HepG2 (cell line): Measurements from ENCODE around the gene CXADR. TPM values are rescaled to one million over a fixed set of nuclear protein-coding genes. Genes with fewer than 3 reads are reported as not detected.
A peak's percentile ranks its signal among the peaks of the same experiment; 100 is the strongest.
"Not testable (repeated sequence)": the region's sequence is repeated elsewhere in the genome, so short reads cannot be mapped to it uniquely, and the experiment has no call there.

Experiments used
- ATAC-seq: fragments of 200-7000 bp; cut with Tn5 transposase; 3 replicates; pipeline ENCODE4 v1.9.1; 2020; ENCODE audit warnings: mild to moderate bottlenecking, moderate library complexity
- BruUV-seq: library from RNA; stranded (reverse); fragments of 400-500 nt; replicated peaks from 2 replicates; lab custom pipeline; 2021; lab: Mats Ljungman, UMichigan
- CTCF ChIA-PET: fragments of 300-600 bp; formaldehyde crosslinking; extraction: SDS; loops from one replicate; lab custom pipeline; 2021; ENCODE audit warnings: low total read pairs, inconsistent platforms, low intra/inter-chr PET ratio; lab: Yijun Ruan, JAX
- POLR2A ChIA-PET: fragments of 350-600 bp; sonication (Branson Sonifier 250); formaldehyde crosslinking; loops from one replicate; lab custom pipeline; 2020; ENCODE audit warnings: antibody characterized with exemption, inconsistent platforms; lab: Yijun Ruan, JAX
- DNase-seq: peaks from one replicate; pipeline ENCODE4 v3.0.0-alpha.2; 2015; ENCODE audit warnings: low spot score
- FAIRE-seq: peaks from 3 replicates; lab custom pipeline; 2011; peaks lifted over from hg19 to GRCh38; lab: Jason Lieb, UNC
- H2AFZ ChIP-seq: one replicate; pipeline ENCODE4 v1.6.1; 2011; ENCODE audit warnings: low read length, inconsistent platforms
- H3K27ac ChIP-seq: fragments of 300-600 bp; 3 replicates; pipeline ENCODE4 v1.8.0; 2011; ENCODE audit warnings: mixed run types, mild to moderate bottlenecking, mixed read lengths, low read length, inconsistent platforms; ENCODE audit not compliant: insufficient read depth; ENCODE audit errors: extremely low read length
- H3K27me3 ChIP-seq, 2 experiments: fragments of 200-600 bp in 1 of 2; 2 replicates in 1 of 2; 3 replicates in 1 of 2; pipeline versions ENCODE4 v1.6.0 to v1.8.0; 2011; ENCODE audit warnings: low read length in 2 of 2, mild to moderate bottlenecking in 2 of 2, moderate library complexity in 2 of 2, inconsistent platforms in 1 of 2; ENCODE audit not compliant: insufficient read depth in 2 of 2, control insufficient read depth in 1 of 2
- H3K36me3 ChIP-seq, 2 experiments: fragments of 200-600 bp in 1 of 2; replicated peaks in 1 of 2; 2 replicates in 1 of 2; 3 replicates in 1 of 2; pipeline versions ENCODE4 v1.5.1 to v1.8.0; 2011; ENCODE audit warnings: low read length in 2 of 2, inconsistent platforms in 1 of 2; ENCODE audit not compliant: insufficient read depth in 2 of 2, control insufficient read depth in 1 of 2
- H3K4me1 ChIP-seq: 2 replicates; pipeline ENCODE4 v1.5.1; 2012; ENCODE audit warnings: low read length, inconsistent platforms; ENCODE audit not compliant: insufficient read depth
- H3K4me2 ChIP-seq: 2 replicates; pipeline ENCODE4 v1.6.0; 2011; ENCODE audit warnings: low read depth, low read length, inconsistent platforms
- H3K4me3 ChIP-seq, 3 experiments: fragments of 200-600 bp in 1 of 3; sonication (generic), shearing (Covaris generic) in 1 of 3; replicated peaks in 1 of 3; 2 replicates each; pipeline ENCODE4 v1.5.1; 2011 to 2016; ENCODE audit warnings: low read length in 3 of 3, inconsistent platforms in 2 of 3, low read depth in 2 of 3, mild to moderate bottlenecking in 2 of 3, control low read depth in 1 of 3, mixed read lengths in 1 of 3; ENCODE audit not compliant: insufficient read depth in 1 of 3
- H3K79me2 ChIP-seq: one replicate; pipeline ENCODE4 v1.6.1; 2011; ENCODE audit warnings: low read length, inconsistent platforms; ENCODE audit not compliant: insufficient read depth
- H3K9ac ChIP-seq: 2 replicates; pipeline ENCODE4 v1.6.0; 2011; ENCODE audit warnings: mild to moderate bottlenecking, low read depth, low read length, inconsistent platforms; ENCODE audit not compliant: insufficient read depth
- H3K9me3 ChIP-seq: 2 replicates; pipeline ENCODE4 v1.5.1; 2012; ENCODE audit warnings: mild to moderate bottlenecking, low read length
- H4K20me1 ChIP-seq: 2 replicates; pipeline ENCODE4 v1.6.0; 2011; ENCODE audit warnings: inconsistent platforms, mild to moderate bottlenecking, low read length, moderate library complexity; ENCODE audit not compliant: insufficient read depth
- AKNA ChIP-seq: sonication (generic); formaldehyde crosslinking; IDR thresholded peaks from 2 replicates; pipeline ENCODE4 v1.4.0; 2020; ENCODE audit warnings: missing genetic modification reagents, borderline replicate concordance
- ATF3 ChIP-seq: sonication (generic); formaldehyde crosslinking; IDR thresholded peaks from 2 replicates; pipeline ENCODE4 v1.4.0; 2020; ENCODE audit warnings: missing genetic modification reagents
- MAFK ChIP-seq, 2 experiments: IDR thresholded peaks in 1 of 2; conservative IDR thresholded peaks in 1 of 2; 2 replicates each; pipeline ENCODE4 v1.6.1; 2011; ENCODE audit warnings: improper control_type of control experiment in 2 of 2, low read length in 2 of 2
- PAF1 ChIP-seq: IDR thresholded peaks from 2 replicates; pipeline ENCODE4 v1.6.1; 2016; ENCODE audit warnings: missing genetic modification reagents, missing compliant biosample characterization
- RERE ChIP-seq: IDR thresholded peaks from 2 replicates; pipeline ENCODE4 v1.6.1; 2016; ENCODE audit warnings: low read depth, missing genetic modification reagents, missing compliant biosample characterization
- SIX1 ChIP-seq: sonication (generic); formaldehyde crosslinking; IDR thresholded peaks from 2 replicates; pipeline ENCODE4 v1.4.0; 2020; ENCODE audit warnings: missing genetic modification reagents, borderline replicate concordance
- SMAD3 ChIP-seq: sonication (generic); formaldehyde crosslinking; IDR thresholded peaks from 2 replicates; pipeline ENCODE4 v1.4.0; 2020; ENCODE audit warnings: missing genetic modification reagents
- ZNF468 ChIP-seq: sonication (generic); formaldehyde crosslinking; IDR thresholded peaks from 2 replicates; pipeline ENCODE4 v1.8.0; 2022; ENCODE audit warnings: mild to moderate bottlenecking, moderate library complexity, missing genetic modification reagents
- WGBS: methylation state at CpG from one replicate; pipeline ENCODE4 v1.1.6; 2017; ENCODE audit warnings: low lambda C conversion rate; 5-methylcytosine and 5-hydroxymethylcytosine counted together
- in situ Hi-C: cut with HindIII; loops from 2 replicates; pipeline ENCODE4 v1.10.0; 2017; ENCODE audit warnings: low pct_unique_long_range_greater_than_20kb; ENCODE audit not compliant: extremely low pct_ligation_motif_present
- intact Hi-C: fragments of 100-400 bp; cut with micrococcal nuclease; formaldehyde crosslinking; loops from one replicate; pipeline ENCODE4 v1.10.0; 2022; ENCODE audit not compliant: unreplicated experiment
- polyA plus RNA-seq, 8 experiments: library from polyadenylated mRNA; depleted of rRNA in 3 of 8; stranded (reverse) in 7 of 8; unstranded in 1 of 8; fragments of >200 nt; fragmentation: Illumina TruSeq in 4 of 8; extraction: Trizol in 4 of 8; gene quantifications; 2 replicates each; pipeline versions ENCODE4 v1.2.1 to v1.2.3, GENCODE V29; 2011 to 2016; ENCODE audit warnings: low read depth in 4 of 8, missing spikeins in 1 of 8, mixed read lengths in 1 of 8; ENCODE audit not compliant: insufficient read depth in 1 of 8
- total RNA-seq, 5 experiments: library from RNA; depleted of rRNA; stranded (reverse); fragments of >200 nt; fragmentation: Illumina TruSeq; extraction: Trizol; gene quantifications; 2 replicates each; pipeline ENCODE4 v1.2.3, GENCODE V29; 2016; ENCODE audit warnings: low read depth in 1 of 5
- TF ChIP-seq, protein P1 (sequence below): sonication (generic); formaldehyde crosslinking; IDR thresholded peaks from 2 replicates; pipeline ENCODE4 v1.8.1; 2022; ENCODE audit warnings: mild to moderate bottlenecking, missing genetic modification reagents

Gene CXADR
- total and polyA plus RNA-seq, 2 of the 13 experiments (the other 11 are each of a cell fraction or from before 2014, with no cell fraction given) = 86.8 to 110 TPM

GRCh38 chr21:17501107-17502006, 11.5 kb upstream of the CXADR start (continued):
- TF ChIP-seq RERE (CRISPR knock-in tag) (peak; percentile 92), AKNA (CRISPR knock-in tag) (no peak), SIX1 (CRISPR knock-in tag) (peak; percentile 90), MAFK (conservative IDR thresholded peaks at IDR 0.05 in 1 of 2, IDR thresholded peaks at IDR 0.05 in 1 of 2; ENCODE audit: low read length in 2 of 2) (no peak), ATF3 (peak; percentile 98), ZNF468 (no peak), PAF1 (CRISPR knock-in tag) (no peak), SMAD3 (CRISPR knock-in tag) (peak; percentile 62; the same call in 1 of the 2 replicates)
- TF ChIP-seq, protein P1, sequence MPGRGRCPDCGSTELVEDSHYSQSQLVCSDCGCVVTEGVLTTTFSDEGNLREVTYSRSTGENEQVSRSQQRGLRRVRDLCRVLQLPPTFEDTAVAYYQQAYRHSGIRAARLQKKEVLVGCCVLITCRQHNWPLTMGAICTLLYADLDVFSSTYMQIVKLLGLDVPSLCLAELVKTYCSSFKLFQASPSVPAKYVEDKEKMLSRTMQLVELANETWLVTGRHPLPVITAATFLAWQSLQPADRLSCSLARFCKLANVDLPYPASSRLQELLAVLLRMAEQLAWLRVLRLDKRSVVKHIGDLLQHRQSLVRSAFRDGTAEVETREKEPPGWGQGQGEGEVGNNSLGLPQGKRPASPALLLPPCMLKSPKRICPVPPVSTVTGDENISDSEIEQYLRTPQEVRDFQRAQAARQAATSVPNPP (CRISPR knock-in tag) = no peak

GRCh38 chr21:17502985-17503384, 9.9 kb upstream of the CXADR start:
- FAIRE-seq, CTCF ChIA-PET: not testable (repeated sequence)
- in situ Hi-C loops = loop anchor here (5.0 kb wide), 1 partner anchor 41 kb away; no protein-coding TSS in a partner anchor

More at GRCh38 chr21:17502985-17503384, 9.9 kb upstream of the CXADR start:
- H3K79me2 ChIP-seq, intact Hi-C loops, DNase-seq, H3K4me2 ChIP-seq, H3K4me3 ChIP-seq, H4K20me1 ChIP-seq, ATAC-seq, H3K9me3 ChIP-seq, H3K27me3 ChIP-seq, H3K9ac ChIP-seq, BruUV-seq, H3K36me3 ChIP-seq, H2AFZ ChIP-seq: not testable (repeated sequence)
- Histone ChIP-seq H3K4me1 (peaks cover 55% of the 10 kb centered on the region), H3K27ac (peak overlapping the region; percentile 78)
- WGBS = 85% methylated on average over 5 of the region's 5 CpGs
- POLR2A ChIA-PET = interaction anchor here (0.8 to 2.2 kb wide), 3 partner anchors 9 to 52 kb away, joined by 3 to 8 read pairs (median 4); no protein-coding TSS in a partner anchor
